GM13976 (cell line): Measurements from ENCODE around the gene NUP160.
"Not testable (repeated sequence)": the region's sequence is repeated elsewhere in the genome, so short reads cannot be mapped to it uniquely, and the experiment has no call there.

Experiments used
- DNase-seq: peaks from one replicate; pipeline ENCODE4 v3.0.0; 2012; ENCODE audit warnings: low spot score
- CTCF ChIP-seq: IDR thresholded peaks from 2 replicates; pipeline ENCODE4 v1.5.1; 2012; ENCODE audit warnings: borderline replicate concordance, mild to moderate bottlenecking; ENCODE audit not compliant: insufficient read depth; ENCODE audit errors: extremely low read depth, missing control alignments, control extremely low read depth
- in situ Hi-C: fragments of 300-500 bp; cut with MboI; formaldehyde crosslinking; loops from one replicate; pipeline ENCODE4 v1.12.0; 2022; ENCODE audit warnings: low sequenced_read_pairs, mixed read lengths, inconsistent platforms; ENCODE audit not compliant: unreplicated experiment

Gene NUP160

GRCh38 chr11:47837292-47837691, 10.9 kb downstream of the NUP160 start:
- in situ Hi-C loops, result no loop called here
- no peak for TF ChIP-seq CTCF
- DNase-seq, result no peak

GRCh38 chr11:47830013-47830412, 18.1 kb downstream of the NUP160 start:
- in situ Hi-C loops, DNase-seq: not testable (repeated sequence)

GRCh38 chr11:47828284-47828683, 19.9 kb downstream of the NUP160 start:
- in situ Hi-C loops, result no loop called here
- DNase-seq, result no peak
- no peak for TF ChIP-seq CTCF

- DNase-seq, in situ Hi-C loops: not testable (repeated sequence)
Measured at GRCh38 chr11:47822664-47823063, 25.5 kb downstream of the NUP160 start.

- in situ Hi-C loops, result no loop called here
- no peak for DNase-seq
- no peak for TF ChIP-seq CTCF
Measured at GRCh38 chr11:47819743-47820142, 28.4 kb downstream of the NUP160 start.

- in situ Hi-C loops, result no loop called here
- TF ChIP-seq CTCF, result no peak
- no peak for DNase-seq
Measured at GRCh38 chr11:47800759-47801158, 47.4 kb downstream of the NUP160 start.

GRCh38 chr11:47797633-47798032, 50.5 kb downstream of the NUP160 start:
- DNase-seq, result no peak
- TF ChIP-seq CTCF, result no peak
- in situ Hi-C loops, result no loop called here

GRCh38 chr11:47791774-47792430, 56.2 kb downstream of the NUP160 start:
- no peak for TF ChIP-seq CTCF
- DNase-seq, result no peak
- in situ Hi-C loops, result no loop called here

GRCh38 chr11:47790017-47790416, 58.1 kb downstream of the NUP160 start:
- in situ Hi-C loops, DNase-seq: not testable (repeated sequence)
